H1 (cell line): ENCODE data around the gene KLF5. TPM values are rescaled to one million over a fixed set of nuclear protein-coding genes. Genes with fewer than 3 reads are reported as not detected.

ENCODE experiments used
- CTCF ChIA-PET: fragments of 300-600 bp; sonication (Branson Sonifier 250); formaldehyde crosslinking; loops from one replicate; lab custom pipeline; 2021; ENCODE audit not compliant: partially characterized antibody; lab: Charles Lee
- POLR2A ChIA-PET: fragments of 300-600 bp; sonication (Branson Sonifier 250); formaldehyde crosslinking; loops from one replicate; lab custom pipeline; 2021; ENCODE audit warnings: inconsistent platforms; ENCODE audit not compliant: partially characterized antibody; lab: Charles Lee
- DNase-seq, 2 experiments: peaks; one replicate each; pipeline versions ENCODE4 v3.0.0 to v3.0.0-alpha.2; 2010 to 2022; ENCODE audit warnings: low spot score in 2 of 2, low read depth in 1 of 2, mixed read lengths in 1 of 2
- FAIRE-seq: peaks from 2 replicates; lab custom pipeline; 2011; peaks lifted over from hg19 to GRCh38; lab: Jason Lieb, UNC
- H2AFZ ChIP-seq: 2 replicates; pipeline ENCODE4 v1.8.1; 2012; ENCODE audit warnings: low read length, inconsistent platforms
- H2AK5ac ChIP-seq: 2 replicates; pipeline ENCODE4 v1.6.1; 2013; ENCODE audit warnings: low read depth, low read length
- H2BK120ac ChIP-seq: replicated peaks from 2 replicates; pipeline ENCODE3; 2013; ENCODE audit warnings: low read depth, low read length, inconsistent platforms
- H2BK12ac ChIP-seq: 2 replicates; pipeline ENCODE4 v1.6.1; 2013; ENCODE audit warnings: low read depth, low read length
- H2BK15ac ChIP-seq: 2 replicates; pipeline ENCODE4 v1.6.1; 2013; ENCODE audit warnings: low read length
- H2BK20ac ChIP-seq: 2 replicates; pipeline ENCODE4 v1.6.1; 2013; ENCODE audit warnings: low read length
- H2BK5ac ChIP-seq: 2 replicates; pipeline ENCODE4 v1.6.1; 2013; ENCODE audit warnings: low read depth, low read length
- H3K14ac ChIP-seq: 2 replicates; pipeline ENCODE4 v1.6.1; 2013; ENCODE audit warnings: inconsistent platforms; ENCODE audit not compliant: insufficient read length
- H3K18ac ChIP-seq: 2 replicates; pipeline ENCODE4 v1.6.1; 2013; ENCODE audit warnings: low read length; ENCODE audit errors: extremely low read depth
- H3K23ac ChIP-seq: 2 replicates; pipeline ENCODE4 v1.6.1; 2013; ENCODE audit warnings: inconsistent platforms; ENCODE audit not compliant: insufficient read length
- H3K23me2 ChIP-seq: 2 replicates; pipeline ENCODE4 v1.6.1; 2013; ENCODE audit warnings: low read depth, low read length
- H3K27ac ChIP-seq: 2 replicates; pipeline ENCODE4 v1.6.1; 2011; ENCODE audit warnings: low read depth, low read length, inconsistent platforms
- H3K27me3 ChIP-seq, 4 experiments: replicated peaks in 1 of 4; 1 replicate in 1 of 4; 2 replicates in 3 of 4; pipeline versions ENCODE4 v1.6.1 to v1.8.1; 2011 to 2013; ENCODE audit warnings: low read length in 3 of 4, mild to moderate bottlenecking in 3 of 4, inconsistent platforms in 2 of 4, mixed read lengths in 2 of 4, moderate library complexity in 1 of 4; ENCODE audit not compliant: control insufficient read depth in 3 of 4, insufficient read depth in 3 of 4; ENCODE audit errors: extremely low read depth in 1 of 4
- H3K36me3 ChIP-seq, 4 experiments: 2 replicates each; pipeline versions ENCODE4 v1.6.1 to v1.8.1; 2011 to 2013; ENCODE audit warnings: mild to moderate bottlenecking in 4 of 4, low read length in 3 of 4, moderate library complexity in 2 of 4, control low read depth in 1 of 4, inconsistent platforms in 1 of 4; ENCODE audit not compliant: insufficient read depth in 4 of 4, control insufficient read depth in 2 of 4
- H3K4ac ChIP-seq: replicated peaks from 2 replicates; pipeline ENCODE3; 2013; ENCODE audit warnings: low read length, low read depth, mixed read lengths, inconsistent platforms; ENCODE audit not compliant: insufficient read length
- H3K4me1 ChIP-seq, 4 experiments: replicated peaks in 1 of 4; 1 replicate in 1 of 4; 2 replicates in 3 of 4; pipeline versions ENCODE4 v1.6.1 to v1.8.1; 2011 to 2013; ENCODE audit warnings: low read length in 3 of 4, inconsistent platforms in 2 of 4, mixed read lengths in 1 of 4; ENCODE audit not compliant: insufficient read depth in 4 of 4, control insufficient read depth in 3 of 4
- H3K4me2 ChIP-seq, 2 experiments: 2 replicates each; pipeline versions ENCODE4 v1.6.1 to v1.8.1; 2011 to 2013; ENCODE audit warnings: low read depth in 2 of 2, low read length in 2 of 2, control low read depth in 1 of 2, inconsistent platforms in 1 of 2, mild to moderate bottlenecking in 1 of 2; ENCODE audit not compliant: insufficient read depth in 1 of 2
- H3K4me3 ChIP-seq, 4 experiments: fragments of 200-600, 300-600 bp in 1 of 4; sonication (generic), shearing (Covaris generic), sonication (Bioruptor Twin) in 1 of 4; 2 replicates each; pipeline versions ENCODE4 v1.5.1 to v1.8.1; 2011 to 2016; ENCODE audit warnings: low read length in 4 of 4, low read depth in 3 of 4, control low read depth in 2 of 4, inconsistent platforms in 2 of 4, mild to moderate bottlenecking in 2 of 4, mixed read lengths in 1 of 4, moderate library complexity in 1 of 4; ENCODE audit not compliant: insufficient read depth in 2 of 4; ENCODE audit errors: extremely low read depth in 1 of 4
- H3K56ac ChIP-seq: replicated peaks from 2 replicates; pipeline ENCODE3; 2013; ENCODE audit warnings: low read depth, mild to moderate bottlenecking, mixed read lengths, low read length, inconsistent platforms; ENCODE audit not compliant: insufficient read length
- H3K79me1 ChIP-seq: 2 replicates; pipeline ENCODE4 v1.6.1; 2013; ENCODE audit warnings: low read depth, low read length, control low read depth
- H3K79me2 ChIP-seq, 2 experiments: 2 replicates each; pipeline versions ENCODE4 v1.6.1 to v1.8.1; 2012 to 2013; ENCODE audit warnings: low read length in 2 of 2, mild to moderate bottlenecking in 2 of 2, inconsistent platforms in 1 of 2; ENCODE audit not compliant: insufficient read depth in 2 of 2, control insufficient read depth in 1 of 2
- H3K9ac ChIP-seq, 4 experiments: replicated peaks in 1 of 4; 1 replicate in 1 of 4; 2 replicates in 3 of 4; pipeline versions ENCODE4 v1.6.1 to v1.8.1; 2011 to 2013; ENCODE audit warnings: low read depth in 3 of 4, low read length in 3 of 4, control low read depth in 2 of 4, mild to moderate bottlenecking in 2 of 4, moderate library complexity in 2 of 4, inconsistent platforms in 1 of 4; ENCODE audit errors: extremely low read depth in 1 of 4
- H3K9me3 ChIP-seq, 2 experiments: 2 replicates each; pipeline versions ENCODE4 v1.6.1 to v1.8.1; 2012 to 2013; ENCODE audit warnings: mild to moderate bottlenecking in 2 of 2, moderate library complexity in 2 of 2, control low read depth in 1 of 2, inconsistent platforms in 1 of 2, low read depth in 1 of 2, low read length in 1 of 2, mixed read lengths in 1 of 2; ENCODE audit not compliant: insufficient read depth in 2 of 2
- H4K20me1 ChIP-seq, 2 experiments: replicated peaks in 1 of 2; 2 replicates each; pipeline versions ENCODE3 to v1.8.1; 2011 to 2013; ENCODE audit warnings: inconsistent platforms in 2 of 2, low read length in 2 of 2, mild to moderate bottlenecking in 1 of 2; ENCODE audit not compliant: insufficient read depth in 2 of 2, control insufficient read depth in 1 of 2
- H4K5ac ChIP-seq: 2 replicates; pipeline ENCODE4 v1.6.1; 2013; ENCODE audit warnings: low read length, low read depth, mixed read lengths, inconsistent platforms; ENCODE audit not compliant: insufficient read length
- H4K8ac ChIP-seq: 2 replicates; pipeline ENCODE4 v1.8.0; 2013; ENCODE audit warnings: mild to moderate bottlenecking, moderate library complexity, low read length, inconsistent platforms; ENCODE audit not compliant: insufficient read depth; ENCODE audit errors: extremely low read depth
- H4K91ac ChIP-seq: replicated peaks from 2 replicates; pipeline ENCODE3; 2013; ENCODE audit warnings: low read length, mixed read lengths, inconsistent platforms; ENCODE audit not compliant: insufficient read length
- CBX5 ChIP-seq: fragments of 300-800, 300-1000 bp; sonication (generic); IDR thresholded peaks from 2 replicates; pipeline ENCODE4 v1.7.1; 2016; ENCODE audit warnings: antibody characterized with exemption, low read length, low read depth
- SUZ12 ChIP-seq: fragments of 200-600 bp; sonication (generic); IDR thresholded peaks from 2 replicates; pipeline ENCODE4 v1.6.1; 2012; ENCODE audit warnings: mild to moderate bottlenecking, inconsistent platforms, low read length, moderate library complexity, mixed read lengths
- WGBS, 2 experiments: shearing (Covaris generic) in 1 of 2; methylation state at CpG; one replicate each; pipeline versions ENCODE4 v1.1.6 to v1.1.7; 2013 to 2015; ENCODE audit warnings: low lambda C conversion rate in 2 of 2, mixed read lengths in 2 of 2, inconsistent platforms in 1 of 2, low coverage in 1 of 2, missing lambda C conversion rate in 1 of 2; ENCODE audit not compliant: insufficient replicate concordance in 2 of 2, insufficient coverage in 1 of 2, insufficient read length in 1 of 2; ENCODE audit errors: extremely low coverage in 1 of 2, missing lambda C conversion rate in 1 of 2; 5-methylcytosine and 5-hydroxymethylcytosine counted together
- polyA plus RNA-seq, 7 experiments: library from polyadenylated mRNA; depleted of rRNA in 3 of 7; stranded (reverse) in 5 of 7; unstranded in 2 of 7; fragments of >200 nt in 5 of 7; fragments of 200-250 nt in 2 of 7; gene quantifications; 1 replicate in 5 of 7; 2 replicates in 1 of 7; 4 replicates in 1 of 7; pipeline versions ENCODE4 v1.2.1 to v1.2.3, GENCODE V29; 2011 to 2013; ENCODE audit warnings: missing spikeins in 2 of 7, mixed read lengths in 2 of 7
- total RNA-seq: library from RNA; stranded (reverse); fragmentation: NEBNext Ultra II Directional; extraction: Animal tissue kit (Norgen Biotek cat#: 25700); gene quantifications from 2 replicates; pipeline ENCODE4 v1.2.1, GENCODE V29; 2021

KLF5 gene
- total and polyA plus RNA-seq, 2 of the 8 experiments (the other 6 are each of a cell fraction or from before 2014, with no cell fraction given) = 1.2 to 2.3 TPM

DNA sequence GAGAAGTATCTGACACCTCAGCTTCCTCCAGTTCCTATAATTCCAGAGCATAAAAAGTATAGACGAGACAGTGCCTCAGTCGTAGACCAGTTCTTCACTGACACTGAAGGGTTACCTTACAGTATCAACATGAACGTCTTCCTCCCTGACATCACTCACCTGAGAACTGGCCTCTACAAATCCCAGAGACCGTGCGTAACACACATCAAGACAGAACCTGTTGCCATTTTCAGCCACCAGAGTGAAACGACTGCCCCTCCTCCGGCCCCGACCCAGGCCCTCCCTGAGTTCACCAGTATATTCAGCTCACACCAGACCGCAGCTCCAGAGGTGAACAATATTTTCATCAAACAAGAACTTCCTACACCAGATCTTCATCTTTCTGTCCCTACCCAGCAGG is 3.1 kb downstream of the KLF5 start:
- H3K27me3 ChIP-seq = peaks cover 14 to 54% (median 37%) of the 10 kb centered on the region in 4 experiments
- TF ChIP-seq SUZ12 (peak; percentile 31; the same call in 1 of the 2 replicates), CBX5 (no peak)
- POLR2A ChIA-PET = no interaction called here
- no peak overlapping the region for H4K5ac ChIP-seq
- peak overlapping the region in 1 of 2 experiments; percentile 6; a peak in 1 of 4 replicates for H3K4me2 ChIP-seq
- H3K23me2 ChIP-seq = peaks cover 3% of the 10 kb centered on the region
- H2AFZ ChIP-seq = no peak overlapping the region
- no peak overlapping the region for H3K18ac ChIP-seq
- peaks cover 0 to 4% of the 10 kb centered on the region in 2 experiments for H4K20me1 ChIP-seq
- H3K14ac ChIP-seq = no peak overlapping the region
- H2BK15ac ChIP-seq = no peak overlapping the region
- no peak overlapping the region for H3K27ac ChIP-seq
- H2AK5ac ChIP-seq = no peak overlapping the region; the same call in 1 of the 2 replicates
- WGBS, 2 experiments = 79% methylated on average over 9 of the region's 9 CpGs; no CpG with 5 or more reads in 1 of the 2 experiments
- H2BK120ac ChIP-seq = no peak overlapping the region
- no peak overlapping the region for H2BK5ac ChIP-seq
- H3K4ac ChIP-seq = no peak overlapping the region
- H4K8ac ChIP-seq = no peak overlapping the region
- H3K4me1 ChIP-seq = peaks cover 0 to 15% (median 1%) of the 10 kb centered on the region in 4 experiments; a peak in 5 of 7 replicates
- H3K36me3 ChIP-seq = no peaks in the 10 kb centered on the region
- H2BK12ac ChIP-seq = peak overlapping the region; percentile 42; the same call in 1 of the 2 replicates
- no peak overlapping the region for H2BK20ac ChIP-seq
- H4K91ac ChIP-seq = no peak overlapping the region
- H3K9me3 ChIP-seq = no peaks in the 10 kb centered on the region
- no peak overlapping the region for H3K56ac ChIP-seq
- DNase-seq (no peak), FAIRE-seq (no peak)
- H3K79me1 ChIP-seq = 0 out of 2 replicates have a peak, but pooled peaks cover 2% of the 10 kb centered on the region
- no peak overlapping the region for H3K23ac ChIP-seq
- H3K9ac ChIP-seq = no peak overlapping the region
- no peaks in the 10 kb centered on the region for H3K79me2 ChIP-seq
- CTCF ChIA-PET = no interaction called here
- H3K4me3 ChIP-seq = no peak overlapping the region
